ENCODE data around the gene FXR1.

FXR1 gene

GRCh38 chr3:181009225-181009624 lies 96.8 kb downstream of the FXR1 start:
- no peak for DNase-seq

GRCh38 chr3:181017690-181018089 lies 105.2 kb downstream of the FXR1 start:
- no peak for DNase-seq

- DNase-seq = no peak
These were observed 112.7 kb downstream of the FXR1 start for GRCh38 chr3:181025204-181025603.

GRCh38 chr3:181030948-181031347 lies 118.5 kb downstream of the FXR1 start:
- no peak for DNase-seq

Data from NCI-H1417 (cell line).